Mammary epithelial cell (primary cell): Measurements from ENCODE around the gene CCNI.

Source experiments
- CTCF ChIP-seq, 2 donors: IDR thresholded peaks in 1 of 2; conservative IDR thresholded peaks in 1 of 2; 2 replicates each; pipeline ENCODE4 v1.5.1; 2011 to 2012; ENCODE audit warnings: inconsistent platforms in 2 of 2, low read length in 2 of 2, mild to moderate bottlenecking in 2 of 2, control low read depth in 1 of 2, low read depth in 1 of 2; ENCODE audit not compliant: insufficient read depth in 1 of 2; ENCODE audit errors: extremely low read depth in 1 of 2
- EZH2 ChIP-seq: IDR thresholded peaks from 2 replicates; pipeline ENCODE4 v1.6.1; 2012; ENCODE audit warnings: low read length, inconsistent platforms, borderline replicate concordance

GRCh38 chr4:77094496-77094895 lies 18.7 kb upstream of the CCNI start:
- TF ChIP-seq CTCF (conservative IDR thresholded peaks at IDR 0.05 in 1 of 2, IDR thresholded peaks at IDR 0.05 in 1 of 2; ENCODE audit: extremely low read depth in 1 of 2, insufficient read depth in 1 of 2, low read depth in 1 of 2, low read length in 2 of 2) (no peak), EZH2 (no peak)
